ENCODE measurements around the gene AFF3.

DNA sequence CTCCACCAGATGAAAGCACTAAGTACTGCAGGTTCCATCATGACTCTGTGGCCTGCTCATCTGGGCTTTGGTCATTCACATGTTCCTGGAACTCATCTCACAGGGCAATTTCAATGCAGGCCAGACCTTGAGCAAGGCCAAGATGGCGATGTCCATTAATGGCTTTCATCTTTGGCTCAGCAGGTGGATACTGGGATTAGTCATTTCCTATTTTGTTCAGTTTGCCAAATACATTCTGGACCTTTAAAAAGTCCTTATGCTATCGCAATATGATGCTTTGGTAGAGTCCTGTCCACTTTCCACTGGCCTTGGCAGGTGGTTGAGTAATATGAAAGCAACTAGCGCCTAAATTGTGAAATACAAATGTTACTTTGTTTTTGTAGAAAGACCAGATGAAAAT lies 482.5 kb downstream of the AFF3 start:
- TF ChIP-seq, protein P1, sequence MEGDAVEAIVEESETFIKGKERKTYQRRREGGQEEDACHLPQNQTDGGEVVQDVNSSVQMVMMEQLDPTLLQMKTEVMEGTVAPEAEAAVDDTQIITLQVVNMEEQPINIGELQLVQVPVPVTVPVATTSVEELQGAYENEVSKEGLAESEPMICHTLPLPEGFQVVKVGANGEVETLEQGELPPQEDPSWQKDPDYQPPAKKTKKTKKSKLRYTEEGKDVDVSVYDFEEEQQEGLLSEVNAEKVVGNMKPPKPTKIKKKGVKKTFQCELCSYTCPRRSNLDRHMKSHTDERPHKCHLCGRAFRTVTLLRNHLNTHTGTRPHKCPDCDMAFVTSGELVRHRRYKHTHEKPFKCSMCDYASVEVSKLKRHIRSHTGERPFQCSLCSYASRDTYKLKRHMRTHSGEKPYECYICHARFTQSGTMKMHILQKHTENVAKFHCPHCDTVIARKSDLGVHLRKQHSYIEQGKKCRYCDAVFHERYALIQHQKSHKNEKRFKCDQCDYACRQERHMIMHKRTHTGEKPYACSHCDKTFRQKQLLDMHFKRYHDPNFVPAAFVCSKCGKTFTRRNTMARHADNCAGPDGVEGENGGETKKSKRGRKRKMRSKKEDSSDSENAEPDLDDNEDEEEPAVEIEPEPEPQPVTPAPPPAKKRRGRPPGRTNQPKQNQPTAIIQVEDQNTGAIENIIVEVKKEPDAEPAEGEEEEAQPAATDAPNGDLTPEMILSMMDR (IDR thresholded peaks at IDR 0.05; ENCODE audit: low read length), result no peak
- TF ChIP-seq EZH2 (optimal IDR thresholded peaks at IDR 0.05; ENCODE audit: low read depth, low read length) (no peak), EZH2phosphoT487 (IDR thresholded peaks at IDR 0.05; ENCODE audit: low read length) (no peak)
